Measurements from ENCODE around the gene SNHG17.

SNHG17 gene

DNA sequence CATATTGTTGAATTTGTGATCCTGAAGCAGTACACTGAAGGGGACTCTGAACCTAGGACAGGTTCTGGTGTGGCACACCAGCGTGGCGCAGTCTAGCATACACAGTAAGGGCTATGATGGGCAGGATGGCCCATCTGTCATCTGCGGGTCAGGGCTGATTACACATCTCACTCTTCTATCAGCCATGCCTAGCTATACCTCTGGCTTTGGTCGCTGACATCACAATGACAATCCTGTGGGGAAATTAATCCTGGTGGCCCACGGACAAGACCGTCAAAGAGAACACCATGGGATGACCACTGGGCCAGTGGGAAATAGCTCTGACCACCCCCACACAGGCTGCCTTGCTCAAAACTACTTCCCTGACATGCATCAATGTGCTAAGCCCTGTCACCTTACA lies 2.8 kb downstream of the SNHG17 start:
- TF ChIP-seq GATA2 (IDR thresholded peaks at IDR 0.05; ENCODE audit: low read depth, low read length) (no peak), GATA3 (IDR thresholded peaks at IDR 0.05; ENCODE audit: low read depth, low read length) (no peak)

DNA sequence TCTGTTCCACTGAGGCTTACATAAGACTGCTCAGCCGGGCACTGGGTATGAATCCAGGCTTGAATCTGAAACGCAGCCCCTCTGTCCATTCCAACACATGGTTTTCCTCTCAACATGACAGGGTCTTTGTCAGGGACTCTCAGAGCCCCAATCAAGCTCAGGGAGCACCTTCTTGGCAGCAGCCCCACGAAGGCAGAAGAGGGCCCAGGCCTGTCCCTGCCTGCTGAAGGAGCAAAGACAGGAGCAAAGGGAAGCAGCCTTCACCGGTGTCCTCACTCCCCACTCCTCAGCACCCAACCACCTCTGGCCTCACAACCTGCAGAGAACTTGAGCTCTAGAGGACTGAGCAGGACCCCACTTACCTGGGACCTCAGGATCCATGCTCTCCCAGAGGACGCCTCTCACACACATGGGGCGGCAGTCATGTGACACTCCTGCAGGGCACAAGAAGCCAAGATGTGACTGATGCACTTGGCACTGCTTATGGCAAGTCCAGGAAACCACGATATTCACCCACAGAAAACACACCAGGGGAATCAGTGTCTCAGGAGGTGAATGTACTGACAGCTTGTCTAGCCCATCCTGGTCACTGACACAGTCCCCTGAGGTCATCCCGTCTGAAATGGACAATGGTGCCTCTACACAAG lies 4.3 kb downstream of the SNHG17 start:
- TF ChIP-seq GATA2 (IDR thresholded peaks at IDR 0.05; ENCODE audit: low read depth, low read length) (no peak), GATA3 (IDR thresholded peaks at IDR 0.05; ENCODE audit: low read depth, low read length) (no peak)

DNA sequence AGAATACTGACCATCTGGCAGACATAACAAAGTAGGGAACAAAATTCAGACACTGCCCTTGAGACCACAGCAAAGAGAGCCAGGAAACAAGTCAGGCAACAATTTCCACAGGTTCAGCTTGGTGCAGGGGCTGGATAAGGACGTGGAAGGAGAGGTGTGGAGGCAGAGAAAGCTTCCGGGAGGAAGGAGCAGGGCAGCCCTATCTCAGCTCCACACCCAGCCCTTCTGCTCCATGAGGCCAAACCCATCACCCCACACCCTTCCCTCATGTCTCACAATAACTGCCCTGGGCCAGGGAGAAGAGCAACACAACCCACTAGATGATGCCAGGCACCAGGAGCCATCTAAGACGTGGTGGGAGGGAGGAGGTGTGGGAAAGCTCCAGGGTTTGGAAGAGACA lies 5.8 kb downstream of the SNHG17 start:
- no peak for TF ChIP-seq GATA2 (IDR thresholded peaks at IDR 0.05; ENCODE audit: low read depth, low read length)
- no peak for TF ChIP-seq GATA3 (IDR thresholded peaks at IDR 0.05; ENCODE audit: low read depth, low read length)

DNA sequence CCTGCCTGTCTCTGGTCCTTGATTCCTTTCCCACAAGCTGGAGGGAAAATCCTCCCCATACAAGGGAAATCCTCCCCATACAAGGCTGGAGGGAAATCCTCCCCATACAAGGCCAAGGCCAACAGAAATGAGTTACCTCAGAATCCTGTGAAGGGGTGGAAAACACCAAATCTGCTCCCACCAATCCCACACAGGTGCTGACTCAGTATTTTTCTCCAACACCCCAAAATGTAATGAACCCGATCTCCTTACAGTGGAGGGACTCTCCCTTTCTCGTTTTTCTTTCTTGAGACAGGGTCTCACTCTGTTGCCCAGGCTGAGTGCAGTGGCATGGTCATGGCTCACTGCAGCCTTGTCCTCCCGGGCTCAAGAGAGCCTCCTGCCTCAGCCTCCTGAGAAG lies 6.3 kb downstream of the SNHG17 start:
- TF ChIP-seq GATA2 (IDR thresholded peaks at IDR 0.05; ENCODE audit: low read depth, low read length): no peak
- no peak for TF ChIP-seq GATA3 (IDR thresholded peaks at IDR 0.05; ENCODE audit: low read depth, low read length)

DNA sequence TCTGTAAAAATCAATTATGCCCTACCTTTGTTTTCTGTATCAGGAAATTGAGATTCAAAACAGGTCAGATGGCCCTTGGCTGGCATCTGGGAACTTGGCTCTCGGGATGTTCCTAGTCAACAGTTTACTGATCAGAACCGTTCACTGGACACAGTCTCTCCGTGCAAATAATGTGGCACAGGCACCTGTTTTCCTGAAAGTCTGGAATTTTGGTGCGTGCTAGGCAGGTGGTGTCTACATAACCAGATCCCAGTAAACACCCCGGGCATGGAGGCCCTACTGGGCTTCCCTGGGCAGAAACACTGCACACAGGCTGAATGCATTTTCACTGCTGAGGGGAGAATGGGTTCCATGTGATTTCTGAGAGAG lies 7.5 kb downstream of the SNHG17 start:
- no peak for TF ChIP-seq GATA2 (IDR thresholded peaks at IDR 0.05; ENCODE audit: low read depth, low read length)
- TF ChIP-seq GATA3 (IDR thresholded peaks at IDR 0.05; ENCODE audit: low read depth, low read length): no peak

DNA sequence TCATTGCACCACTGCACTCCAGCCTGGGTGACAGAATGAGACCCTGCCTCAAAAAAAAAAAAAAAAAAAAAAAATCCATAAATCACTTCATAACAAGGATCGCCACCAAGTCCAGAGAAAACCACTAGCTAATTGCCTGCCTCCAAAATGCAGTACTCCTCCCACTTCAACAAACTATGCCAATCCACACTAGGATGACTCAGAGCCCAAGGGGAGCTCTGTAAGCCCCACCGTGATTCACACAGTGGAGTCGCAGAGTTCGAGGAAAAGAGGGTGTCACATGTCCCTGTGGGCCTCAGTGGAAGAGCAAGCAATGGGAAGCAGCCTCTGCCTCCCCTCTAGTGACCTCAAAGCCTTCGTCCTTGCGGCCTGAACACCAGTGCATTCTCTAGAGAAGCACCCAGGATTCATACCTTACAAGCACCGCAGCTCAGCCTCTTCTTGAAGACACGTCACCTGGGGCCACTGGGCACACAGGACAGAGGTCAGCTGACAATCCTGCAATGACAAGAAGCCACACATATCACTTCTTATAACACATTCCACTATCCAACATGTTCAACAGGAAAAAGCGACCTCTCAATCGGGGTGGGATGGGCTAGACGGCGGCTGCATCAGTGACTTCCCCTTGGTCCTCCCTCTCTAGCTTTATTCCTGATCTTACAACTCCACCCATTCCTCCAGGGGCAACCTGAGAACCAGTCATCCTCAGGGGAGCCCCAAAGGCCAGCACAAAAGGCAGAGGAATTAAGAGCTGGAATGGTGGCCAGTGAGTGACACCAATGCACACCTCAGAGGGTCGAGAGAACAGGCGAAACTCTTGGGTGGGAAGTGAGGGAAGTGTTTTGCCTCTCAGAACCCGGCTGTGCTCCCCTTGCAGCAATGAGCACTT lies 8.9 kb downstream of the SNHG17 start:
- TF ChIP-seq GATA3 (IDR thresholded peaks at IDR 0.05; ENCODE audit: low read depth, low read length) (no peak), GATA2 (IDR thresholded peaks at IDR 0.05; ENCODE audit: low read depth, low read length) (no peak)

DNA sequence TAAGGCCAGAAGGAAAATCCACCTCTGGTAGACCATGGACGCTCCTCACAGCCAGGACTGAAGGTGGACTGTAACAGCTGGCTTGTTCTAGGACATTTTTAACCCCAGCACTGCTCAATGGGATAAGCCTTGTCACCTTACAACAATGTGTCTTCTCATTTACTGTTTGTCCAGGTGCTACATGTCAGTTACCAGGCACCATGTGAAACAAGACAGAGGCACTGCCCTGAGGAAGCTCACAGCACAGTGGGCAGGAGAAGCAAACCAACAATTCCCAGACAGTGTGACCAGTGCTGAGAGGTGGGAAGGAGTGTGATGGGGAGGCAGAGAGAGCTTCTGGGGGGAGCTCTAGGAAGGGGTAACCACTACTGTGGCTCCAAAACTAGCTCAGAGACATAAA lies 10.7 kb downstream of the SNHG17 start:
- no peak for TF ChIP-seq GATA2 (IDR thresholded peaks at IDR 0.05; ENCODE audit: low read depth, low read length)
- no peak for TF ChIP-seq GATA3 (IDR thresholded peaks at IDR 0.05; ENCODE audit: low read depth, low read length)

DNA sequence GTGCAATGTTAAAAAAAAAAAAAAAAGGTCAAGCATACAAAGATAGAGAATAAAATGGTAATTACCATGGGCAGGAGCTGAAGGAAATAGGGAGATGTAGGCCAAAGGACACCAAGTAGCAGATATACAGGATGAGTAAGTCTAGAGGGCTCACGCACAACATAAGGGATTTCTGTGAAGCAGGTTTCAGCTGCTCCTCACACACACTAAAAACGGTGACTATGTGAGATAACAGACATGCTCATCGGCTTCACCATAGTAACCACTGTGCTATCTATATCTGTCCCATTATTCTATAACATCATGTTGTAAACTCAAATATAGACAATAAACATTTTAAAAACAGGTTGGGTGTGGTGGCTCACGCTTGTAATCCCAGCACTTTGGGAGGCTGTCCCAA lies 11.6 kb downstream of the SNHG17 start:
- no peak for TF ChIP-seq GATA3 (IDR thresholded peaks at IDR 0.05; ENCODE audit: low read depth, low read length)
- no peak for TF ChIP-seq GATA2 (IDR thresholded peaks at IDR 0.05; ENCODE audit: low read depth, low read length)

DNA sequence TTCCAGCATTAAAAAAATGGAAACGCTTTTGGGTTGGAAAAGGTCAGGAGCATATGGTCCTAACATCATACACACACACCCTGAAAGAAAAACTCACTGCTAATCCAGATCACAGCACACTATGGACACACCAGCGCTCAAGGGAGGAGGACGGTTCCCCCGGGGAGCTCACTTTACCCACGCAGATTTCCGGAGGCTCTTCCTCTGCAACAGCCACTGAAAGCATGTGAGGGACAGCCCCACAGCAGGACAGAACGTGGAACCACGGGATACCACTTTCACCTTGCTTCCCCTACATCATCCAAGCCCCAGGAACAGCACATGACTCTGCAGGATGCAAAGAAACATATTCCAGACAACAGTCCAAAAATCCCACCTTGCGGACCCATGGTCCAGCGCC lies 13.2 kb downstream of the SNHG17 start:
- no peak for TF ChIP-seq GATA3 (IDR thresholded peaks at IDR 0.05; ENCODE audit: low read depth, low read length)
- no peak for TF ChIP-seq GATA2 (IDR thresholded peaks at IDR 0.05; ENCODE audit: low read depth, low read length)

DNA sequence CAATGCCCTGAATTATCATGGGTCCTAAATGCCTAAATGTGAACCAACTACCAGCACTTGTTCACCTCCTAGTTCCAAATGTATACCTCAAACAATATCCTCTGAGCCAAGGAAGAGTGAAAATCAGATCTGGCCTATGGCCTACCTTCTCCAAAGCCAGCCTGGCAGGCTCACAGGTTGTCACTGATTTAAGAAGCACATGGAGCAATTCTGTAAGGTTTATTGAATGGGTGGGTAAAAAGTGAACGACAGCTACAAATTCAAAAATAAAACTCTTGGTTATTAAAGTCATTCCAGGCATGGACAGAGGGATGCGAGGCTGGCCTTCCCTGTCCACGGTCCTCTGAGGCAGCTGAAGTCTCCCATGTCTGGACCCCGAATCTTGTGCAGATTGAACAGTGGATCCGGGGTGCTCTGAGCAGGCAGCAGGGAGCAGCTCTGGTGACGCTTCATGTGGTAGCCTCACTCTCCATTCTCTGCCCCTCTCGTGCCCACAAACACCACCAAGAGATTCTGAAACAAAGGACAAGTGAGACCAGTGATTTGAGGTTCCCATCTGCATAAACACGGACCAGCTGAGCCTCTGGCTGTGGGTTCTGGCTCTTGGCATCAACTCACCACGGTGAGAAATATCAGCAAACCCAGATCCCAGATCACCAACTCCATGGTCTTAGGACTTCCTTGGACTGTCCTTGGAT lies 14.6 kb downstream of the SNHG17 start:
- TF ChIP-seq GATA2 (IDR thresholded peaks at IDR 0.05; ENCODE audit: low read depth, low read length) (no peak), GATA3 (IDR thresholded peaks at IDR 0.05; ENCODE audit: low read depth, low read length) (no peak)

DNA sequence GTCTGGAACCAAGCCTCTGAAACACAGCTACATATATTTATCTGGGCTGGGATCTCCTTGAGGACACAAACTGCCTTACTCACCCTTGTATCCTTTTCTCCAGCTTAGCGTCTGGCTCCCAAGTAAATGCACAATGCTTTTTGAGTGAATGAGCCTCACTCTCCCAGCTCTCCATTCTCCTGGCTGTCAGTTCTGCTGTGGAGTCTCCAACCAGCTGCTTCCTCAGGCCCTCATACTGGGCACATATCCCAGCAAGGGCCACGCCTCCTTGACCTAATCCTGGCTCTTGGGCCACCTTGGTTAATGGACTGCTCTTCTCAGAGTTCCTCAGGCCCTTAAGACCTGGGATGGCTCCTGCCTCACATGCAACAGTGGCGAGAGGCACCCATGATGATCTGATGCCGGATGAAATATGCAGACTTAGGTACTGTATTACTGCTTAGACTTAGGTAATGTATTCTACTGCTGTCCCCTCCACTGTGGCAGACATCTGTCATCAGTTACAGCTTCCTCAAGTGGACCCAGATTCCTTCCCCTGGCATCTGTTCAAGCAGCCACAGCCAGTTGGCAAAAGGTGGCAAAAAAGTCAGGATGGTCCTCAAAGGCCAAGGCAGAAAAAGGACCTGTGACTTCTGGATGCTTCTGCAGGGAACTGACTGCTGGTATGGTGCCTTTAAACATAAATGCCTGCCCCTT lies 16.5 kb downstream of the SNHG17 start:
- TF ChIP-seq GATA3 (IDR thresholded peaks at IDR 0.05; ENCODE audit: low read depth, low read length): no peak
- no peak; the same call in 1 of the 2 replicates for TF ChIP-seq GATA2 (IDR thresholded peaks at IDR 0.05; ENCODE audit: low read depth, low read length)

DNA sequence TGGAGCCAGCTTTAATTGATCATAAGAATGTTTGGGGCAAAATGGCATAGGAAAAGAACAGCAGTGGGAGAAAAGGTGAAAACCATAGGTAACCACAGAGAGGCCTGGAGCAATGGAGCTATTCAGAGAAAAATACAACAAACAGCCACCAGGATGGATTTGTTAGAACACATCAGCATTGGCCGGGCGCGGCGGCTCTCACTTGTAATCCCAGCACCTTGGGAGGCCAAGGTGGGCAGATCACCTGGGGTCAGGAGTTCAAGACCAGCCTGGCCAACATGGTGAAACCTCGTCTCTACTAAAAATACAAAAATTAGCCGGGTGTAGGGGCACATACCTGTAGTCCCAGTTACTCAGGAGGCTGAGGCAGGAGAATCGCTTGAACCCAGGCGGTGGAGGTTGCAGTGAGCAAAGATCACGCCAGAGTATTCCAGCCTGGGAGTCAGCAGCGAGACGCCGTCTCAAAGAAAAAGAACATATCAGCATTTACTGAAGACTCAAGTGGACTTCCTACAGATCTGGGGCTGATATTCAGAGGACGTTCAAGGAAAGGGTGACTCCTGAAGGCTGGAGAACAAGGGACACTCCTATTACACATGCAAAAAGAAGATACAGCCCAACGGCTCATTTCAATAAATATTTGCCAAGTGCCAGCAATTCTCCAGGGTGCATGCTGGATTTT lies 20.2 kb downstream of the SNHG17 start:
- TF ChIP-seq GATA2 (IDR thresholded peaks at IDR 0.05; ENCODE audit: low read depth, low read length) (no peak), GATA3 (IDR thresholded peaks at IDR 0.05; ENCODE audit: low read depth, low read length) (no peak)

DNA sequence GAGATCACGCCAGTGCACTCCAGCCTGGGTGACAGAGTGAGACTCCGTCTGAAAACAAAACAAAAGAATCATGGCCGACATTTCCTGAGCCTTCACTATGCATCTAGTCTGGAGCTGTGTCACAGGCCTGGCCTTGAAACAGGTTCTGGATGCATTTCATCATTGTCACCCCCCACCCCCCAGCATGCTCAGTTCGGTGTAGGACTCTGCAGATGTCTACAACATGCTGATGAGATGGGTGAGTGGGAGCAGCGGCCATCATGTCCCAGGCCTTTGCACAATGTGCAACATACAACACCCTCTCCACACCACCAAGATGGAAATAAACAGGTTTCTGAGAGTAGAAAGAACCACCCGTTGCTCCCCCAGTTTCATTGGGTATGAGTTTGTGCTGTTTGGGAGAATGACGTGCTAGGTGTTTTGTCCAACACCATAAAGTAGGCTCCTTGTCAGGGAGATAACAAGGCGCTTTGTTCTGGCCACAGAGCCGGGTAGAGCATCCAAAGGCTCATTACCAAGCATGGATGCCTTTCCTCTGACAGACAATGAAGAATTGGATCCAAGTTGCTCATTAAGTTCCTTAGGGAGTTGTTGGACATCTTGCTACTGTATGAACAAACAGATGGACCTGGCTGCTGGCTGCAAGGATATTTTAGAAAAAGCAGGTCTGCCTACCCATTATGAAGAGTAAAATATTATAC lies 22.1 kb downstream of the SNHG17 start:
- TF ChIP-seq GATA2 (IDR thresholded peaks at IDR 0.05; ENCODE audit: low read depth, low read length) (no peak), GATA3 (IDR thresholded peaks at IDR 0.05; ENCODE audit: low read depth, low read length) (no peak)
